Parathyroid adenoma (tissue), 2 donors: ENCODE results near the gene NOTCH1.

Source experiments
- H2AFZ ChIP-seq: fragments of 300-600 bp; sonication (generic); one replicate; pipeline ENCODE4 v1.7.0; 2017; ENCODE audit warnings: antibody characterized with exemption, mild to moderate bottlenecking
- H3K27ac ChIP-seq: fragments of 300-600 bp; sonication (generic); one replicate; pipeline ENCODE4 v1.7.0; 2017
- H3K27me3 ChIP-seq: fragments of 300-600 bp; sonication (generic); one replicate; pipeline ENCODE4 v1.7.0; 2017; ENCODE audit warnings: low read length; ENCODE audit not compliant: control insufficient read depth, insufficient read depth
- H3K36me3 ChIP-seq: fragments of 300-600 bp; sonication (generic); one replicate; pipeline ENCODE4 v1.7.0; 2017; ENCODE audit warnings: low read length; ENCODE audit not compliant: control insufficient read depth, insufficient read depth
- H3K4me1 ChIP-seq: fragments of 300-600 bp; sonication (generic); one replicate; pipeline ENCODE4 v1.7.0; 2017; ENCODE audit warnings: control low read depth
- H3K4me2 ChIP-seq: fragments of 300-600 bp; sonication (generic); one replicate; pipeline ENCODE4 v1.7.0; 2017; ENCODE audit warnings: low read length
- H3K4me3 ChIP-seq: fragments of 300-600 bp; sonication (generic); one replicate; pipeline ENCODE4 v1.7.0; 2017; ENCODE audit warnings: low read depth, low read length
- H3K79me2 ChIP-seq: fragments of 300-600 bp; sonication (generic); one replicate; pipeline ENCODE4 v1.7.0; 2017; ENCODE audit warnings: control low read depth
- H3K9ac ChIP-seq: fragments of 300-600 bp; sonication (generic); one replicate; pipeline ENCODE4 v1.7.0; 2017; ENCODE audit warnings: mild to moderate bottlenecking
- H3K9me3 ChIP-seq: fragments of 300-600 bp; sonication (generic); one replicate; pipeline ENCODE4 v1.7.0; 2017; ENCODE audit warnings: low read length; ENCODE audit not compliant: control insufficient read depth
- CTCF ChIP-seq: fragments of 300-600 bp; sonication (generic); IDR thresholded peaks from one replicate; pipeline ENCODE4 v1.7.0; 2017; ENCODE audit warnings: antibody characterized with exemption, mild to moderate bottlenecking
- donor health status: primary hyperparathyroidism.

NOTCH1 gene

GRCh38 chr9:136565086-136565714 is 19.4 kb upstream of the NOTCH1 start:
- Histone ChIP-seq H3K4me1 (no peaks in the 10 kb centered on the region), H3K4me2 (no peak overlapping the region), H3K9ac (no peak overlapping the region), H3K4me3 (no peak overlapping the region), H3K27ac (peak overlapping the region; percentile 51), H2AFZ (no peak overlapping the region), H3K9me3 (no peaks in the 10 kb centered on the region), H3K27me3 (no peaks in the 10 kb centered on the region), H3K79me2 (no peaks in the 10 kb centered on the region), H3K36me3 (no peaks in the 10 kb centered on the region)
- no peak for TF ChIP-seq CTCF

GRCh38 chr9:136564379-136564988 is 18.6 kb upstream of the NOTCH1 start:
- TF ChIP-seq CTCF, result no peak
- H3K4me1 ChIP-seq, result no peaks in the 10 kb centered on the region
- no peak overlapping the region for H3K9ac ChIP-seq
- no peak overlapping the region for H3K4me2 ChIP-seq
- H2AFZ ChIP-seq, result no peak overlapping the region
- no peaks in the 10 kb centered on the region for H3K9me3 ChIP-seq
- no peak overlapping the region for H3K4me3 ChIP-seq
- H3K79me2 ChIP-seq, result no peaks in the 10 kb centered on the region
- H3K27ac ChIP-seq, result peak overlapping the region; percentile 51
- no peaks in the 10 kb centered on the region for H3K36me3 ChIP-seq
- H3K27me3 ChIP-seq, result no peaks in the 10 kb centered on the region

GRCh38 chr9:136563646-136564325 is 17.9 kb upstream of the NOTCH1 start:
- no peak overlapping the region for H3K27ac ChIP-seq
- H3K27me3 ChIP-seq, result no peaks in the 10 kb centered on the region
- H3K4me2 ChIP-seq, result no peak overlapping the region
- no peak overlapping the region for H3K9ac ChIP-seq
- TF ChIP-seq CTCF, result no peak
- H2AFZ ChIP-seq, result no peak overlapping the region
- H3K9me3 ChIP-seq, result no peaks in the 10 kb centered on the region
- H3K79me2 ChIP-seq, result no peaks in the 10 kb centered on the region
- H3K4me3 ChIP-seq, result no peak overlapping the region
- H3K4me1 ChIP-seq, result no peaks in the 10 kb centered on the region
- no peaks in the 10 kb centered on the region for H3K36me3 ChIP-seq

GRCh38 chr9:136562746-136563495 is 17.1 kb upstream of the NOTCH1 start:
- H3K79me2 ChIP-seq, result no peaks in the 10 kb centered on the region
- H3K4me2 ChIP-seq, result no peak overlapping the region
- H3K9ac ChIP-seq, result no peak overlapping the region
- H2AFZ ChIP-seq, result no peak overlapping the region
- no peaks in the 10 kb centered on the region for H3K9me3 ChIP-seq
- no peak overlapping the region for H3K27ac ChIP-seq
- no peak for TF ChIP-seq CTCF
- H3K36me3 ChIP-seq, result no peaks in the 10 kb centered on the region
- H3K27me3 ChIP-seq, result no peaks in the 10 kb centered on the region
- no peaks in the 10 kb centered on the region for H3K4me1 ChIP-seq
- H3K4me3 ChIP-seq, result no peak overlapping the region
